Stimulated activated CD4-positive, alpha-beta T cell treated with anti-CD3 and anti-CD28 coated beads, Interleukin-1b, Interleukin-23, amount 100 ng/mL, for 4 hours (primary cell): Measurements from ENCODE around the gene TARS2.

Experiments used
- DNase-seq, 2 donors: peaks; one replicate each; pipeline ENCODE4 v3.0.0-alpha.2; 2020; ENCODE audit warnings: low read depth in 2 of 2

Gene TARS2

DNA sequence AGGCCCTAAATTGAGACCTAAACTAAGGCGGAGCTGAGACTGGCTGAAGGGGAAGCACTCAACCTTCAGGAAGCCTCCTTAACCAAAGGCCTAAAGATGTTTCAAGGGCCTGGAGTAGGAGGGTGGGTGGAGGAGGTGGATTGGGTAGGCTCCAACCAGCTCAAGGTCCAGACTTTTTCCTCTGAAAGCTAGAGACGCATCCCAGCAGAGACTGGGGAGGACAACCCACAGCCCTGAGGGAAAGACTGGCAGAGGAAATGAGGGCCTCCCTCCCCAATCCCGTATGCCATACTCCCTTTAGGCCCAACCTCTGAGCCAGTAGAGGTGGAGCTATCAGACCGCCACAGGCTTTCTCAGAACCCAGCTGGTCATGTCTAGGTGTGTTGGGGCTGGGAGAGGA lies 21.8 kb downstream of the TARS2 start:
- DNase-seq = no peak

DNA sequence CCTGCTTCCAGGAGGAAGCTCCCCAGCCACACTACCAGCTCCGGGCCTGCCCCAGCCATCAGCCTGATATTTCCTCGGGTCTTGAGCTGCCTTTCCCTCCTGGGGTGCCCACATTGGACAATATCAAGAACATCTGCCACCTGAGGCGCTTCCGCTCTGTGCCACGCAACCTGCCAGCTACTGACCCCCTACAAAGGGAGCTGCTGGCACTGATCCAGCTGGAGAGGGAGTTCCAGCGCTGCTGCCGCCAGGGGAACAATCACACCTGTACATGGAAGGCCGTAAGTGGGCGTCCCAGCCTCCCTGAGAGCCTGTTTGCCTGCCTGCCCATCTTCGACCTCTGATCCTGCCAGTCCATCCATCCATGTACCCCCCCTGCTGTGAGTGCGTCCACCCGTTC lies 24.3 kb downstream of the TARS2 start:
- no peak for DNase-seq

- no peak for DNase-seq
Measured at GRCh38 chr1:150511985-150512660, 24.9 kb downstream of the TARS2 start.

DNA sequence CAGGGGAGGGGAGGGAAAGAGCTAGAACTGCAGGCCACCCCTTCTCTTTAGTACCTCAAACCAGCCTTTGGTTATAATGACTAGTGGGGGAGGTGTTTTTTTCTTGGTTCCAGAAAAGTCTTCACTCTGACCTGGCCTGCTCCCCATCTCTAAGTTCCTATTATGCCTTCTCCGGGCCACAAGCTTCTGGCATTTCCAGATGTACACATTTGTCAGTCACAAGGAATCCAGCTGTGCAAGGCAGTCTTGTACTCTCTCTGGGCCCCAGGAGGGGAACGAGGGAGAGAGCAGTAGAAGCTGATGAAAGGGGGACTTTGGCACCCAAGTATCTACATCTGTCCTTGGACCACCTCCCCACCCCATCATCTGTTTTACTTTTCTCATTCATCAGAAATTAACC lies 25.6 kb downstream of the TARS2 start:
- DNase-seq = no peak

DNA sequence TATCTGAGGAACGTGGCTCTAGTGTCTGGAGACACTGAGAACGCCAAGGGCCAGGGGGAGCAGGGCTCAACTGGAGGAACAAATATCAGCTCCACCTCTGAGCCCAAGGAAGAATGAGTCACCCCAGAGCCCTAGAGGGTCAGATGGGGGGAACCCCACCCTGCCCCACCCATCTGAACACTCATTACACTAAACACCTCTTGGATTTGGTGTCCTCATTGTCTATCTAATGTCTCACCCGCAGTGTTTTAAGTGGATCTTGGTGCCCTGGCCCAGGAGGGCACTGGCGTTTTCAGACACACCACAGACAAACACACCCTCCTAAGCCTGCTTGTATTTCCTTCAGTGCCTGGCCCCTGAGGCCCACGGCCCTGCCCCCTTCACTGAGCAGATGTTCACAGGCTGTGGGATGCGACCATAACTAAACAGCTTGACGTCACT lies 26.2 kb downstream of the TARS2 start:
- DNase-seq = no peak

GRCh38 chr1:150514260-150514659 lies 27.0 kb downstream of the TARS2 start:
- DNase-seq = no peak

GRCh38 chr1:150514913-150515327 lies 27.7 kb downstream of the TARS2 start:
- DNase-seq = no peak

DNA sequence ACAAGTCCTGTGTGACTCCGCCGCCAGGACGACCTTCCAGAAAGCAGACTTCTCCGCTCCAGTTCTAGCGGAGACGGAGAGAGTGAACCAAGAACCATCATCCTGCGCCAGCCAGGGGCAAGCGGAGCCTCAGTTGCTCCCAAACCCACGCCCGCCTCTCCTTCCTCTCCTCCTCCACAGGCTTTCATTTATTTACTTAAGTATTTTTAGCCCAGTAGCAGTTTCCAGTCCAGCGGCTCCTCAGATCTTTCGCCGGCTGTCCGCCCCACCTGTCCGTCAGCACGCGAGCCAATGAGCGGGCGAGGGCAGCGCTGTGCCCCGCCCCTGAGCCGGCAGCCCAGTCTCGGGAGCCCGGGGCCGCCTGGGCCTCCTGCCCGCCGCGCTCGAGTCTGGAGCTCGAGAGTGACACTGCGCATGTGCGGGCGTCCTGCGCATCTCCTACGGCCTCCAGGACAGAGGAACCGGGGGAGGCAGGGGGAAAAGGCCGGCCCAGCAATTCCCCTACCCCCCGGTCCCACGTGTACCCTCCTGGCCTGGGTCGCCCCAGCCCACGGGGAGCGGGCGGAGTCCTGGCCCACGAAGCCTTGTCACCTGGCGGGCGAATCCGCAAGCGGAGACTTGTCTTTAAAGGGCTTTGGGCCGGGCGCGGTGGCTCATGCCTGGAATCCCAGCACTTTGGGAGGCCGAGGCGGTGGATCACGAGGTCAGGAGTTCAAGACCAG lies 28.3 kb downstream of the TARS2 start, which contains the start of gene FALEC:
Gene FALEC, plus strand, starts transcription at position 425 of the 722 bp plus-strand sequence.
- peak; percentile 79 to 90 for DNase-seq

- peak in 1 of 2 donors; percentile 5 for DNase-seq
Measured at GRCh38 chr1:150516050-150516591, 28.9 kb downstream of the TARS2 start.

DNA sequence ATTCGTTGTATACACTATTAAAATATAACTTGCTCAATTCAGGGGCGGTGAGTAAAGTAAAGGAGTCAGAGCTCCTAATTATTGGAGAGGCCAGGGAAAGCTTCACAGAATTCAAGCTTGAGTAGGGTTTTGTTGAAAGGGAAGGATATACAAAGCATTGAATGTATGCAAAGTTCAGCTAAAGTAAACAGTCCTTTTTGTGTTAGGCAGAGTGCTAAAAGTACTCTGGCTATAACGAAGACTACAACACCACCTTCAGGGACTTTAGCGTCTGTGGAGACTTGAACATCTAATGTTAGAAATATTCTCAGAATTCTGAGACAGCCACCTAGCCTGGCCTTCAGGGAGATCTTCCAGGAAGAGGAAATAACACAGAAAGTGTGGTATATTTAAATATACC lies 29.4 kb downstream of the TARS2 start:
- DNase-seq = no peak

DNA sequence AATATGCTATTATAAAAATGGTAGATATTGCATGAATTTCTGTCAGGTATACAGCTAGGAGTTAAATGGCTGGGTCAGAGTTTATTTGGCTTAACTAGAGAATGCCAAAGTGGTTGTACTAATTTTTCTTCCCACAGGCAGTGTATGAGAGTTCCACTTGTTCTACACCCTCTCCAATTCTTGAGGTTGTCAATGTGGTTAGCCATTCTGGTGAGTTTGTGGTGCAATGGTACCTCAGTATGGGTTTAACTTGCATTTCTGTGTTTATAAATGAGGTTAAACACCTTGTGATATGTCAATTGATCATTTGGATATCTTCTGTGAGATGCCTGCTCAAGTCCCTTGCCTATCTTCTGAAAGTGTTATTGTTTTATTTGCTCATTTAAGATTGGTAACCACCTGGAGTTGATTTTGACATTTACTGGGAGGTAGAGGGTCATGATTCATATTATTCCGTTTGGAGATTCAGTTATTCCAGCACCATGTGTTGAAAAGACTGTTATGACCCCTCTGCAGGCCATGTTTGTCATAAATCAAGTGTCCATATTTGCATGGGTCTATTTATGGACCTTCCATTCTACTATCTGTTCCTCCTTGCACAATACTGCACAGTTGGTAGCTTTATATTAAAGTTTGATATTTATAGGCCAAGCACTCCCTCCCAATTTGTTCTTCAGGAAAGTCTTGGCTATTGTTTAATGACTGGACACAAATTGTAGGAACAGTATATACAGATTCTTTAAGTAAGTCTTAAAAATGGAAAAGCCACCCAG lies 34.2 kb downstream of the TARS2 start:
- DNase-seq = no peak

- DNase-seq = no peak
Measured at GRCh38 chr1:150525348-150525747, 38.1 kb downstream of the TARS2 start.

GRCh38 chr1:150528196-150528595 lies 41.0 kb downstream of the TARS2 start:
- no peak for DNase-seq

DNA sequence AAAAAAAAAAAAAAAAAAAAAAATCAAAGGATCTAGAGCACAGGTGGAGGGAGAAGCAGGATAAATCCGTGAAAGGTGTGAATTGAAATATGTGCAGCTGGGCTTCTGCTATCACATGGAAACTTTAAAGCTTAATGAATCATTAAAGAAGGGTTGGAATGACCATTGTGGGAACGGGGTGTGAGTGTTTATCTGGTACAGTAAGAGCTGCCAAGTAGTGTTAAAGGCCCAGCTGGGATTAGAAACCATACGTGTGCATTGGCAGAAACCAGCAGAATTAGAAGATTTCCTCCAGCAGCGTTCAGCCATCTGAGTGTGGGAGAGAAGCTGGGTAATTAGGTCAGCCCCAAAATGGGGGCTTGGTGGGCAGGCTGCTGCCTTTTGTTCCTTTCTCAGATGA lies 41.8 kb downstream of the TARS2 start:
- no peak for DNase-seq

GRCh38 chr1:150530491-150531159 lies 43.4 kb downstream of the TARS2 start:
- no peak for DNase-seq

- DNase-seq = no peak
Measured at GRCh38 chr1:150532860-150533259, 45.6 kb downstream of the TARS2 start.

- DNase-seq = no peak
Measured at GRCh38 chr1:150534002-150534401, 46.8 kb downstream of the TARS2 start.

- DNase-seq = no peak
Measured at GRCh38 chr1:150535511-150536287, 48.5 kb downstream of the TARS2 start.

DNA sequence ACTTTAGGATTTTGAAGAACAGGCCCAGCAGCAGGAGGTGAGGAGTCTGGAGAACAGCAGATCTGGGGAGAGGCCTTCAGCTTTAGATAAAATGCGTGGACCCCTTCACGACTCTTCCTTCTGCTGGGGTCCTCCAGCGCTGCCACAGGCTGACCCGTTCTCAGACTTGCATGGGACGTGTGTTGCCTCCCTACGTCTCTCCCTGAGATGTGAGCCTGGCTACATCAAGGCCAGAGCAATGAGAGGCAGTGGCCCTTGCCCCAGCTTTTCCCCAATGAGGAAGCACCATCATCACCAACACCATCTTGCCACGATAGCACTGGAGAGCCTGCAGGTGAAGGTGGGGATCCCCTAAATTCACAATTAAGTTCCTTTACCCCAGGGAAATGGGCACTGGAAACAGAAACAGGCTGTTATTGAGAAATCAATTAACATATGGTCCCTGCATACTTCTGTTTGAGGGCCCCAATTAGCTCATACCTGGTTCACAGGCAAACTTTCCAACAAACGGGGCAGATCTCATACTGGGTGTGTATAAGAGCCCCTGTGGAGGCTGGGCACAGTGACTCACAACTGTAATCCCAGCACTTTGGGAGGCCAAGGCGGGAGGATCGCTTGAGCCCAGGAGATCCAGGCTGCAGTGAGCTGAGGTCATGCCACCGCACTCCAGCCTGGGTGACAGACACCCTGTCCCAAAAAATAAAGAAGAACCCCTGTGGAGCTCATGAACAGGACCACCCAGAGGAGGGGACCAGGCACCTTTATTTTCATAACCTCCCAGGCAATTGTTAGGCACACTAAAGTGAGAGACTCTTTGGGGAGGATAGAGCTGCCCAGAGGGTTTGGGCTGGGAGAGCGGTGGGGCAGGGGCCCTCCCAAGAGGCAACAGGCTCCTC lies 49.9 kb downstream of the TARS2 start:
- no peak for DNase-seq
